Activated CD4-positive, alpha-beta memory T cell treated with anti-CD3 and anti-CD28 coated beads for 36 hours (primary cell): Measurements from ENCODE around the gene CACNA2D2. TPM values are rescaled to one million over a fixed set of nuclear protein-coding genes. Genes with fewer than 3 reads are reported as not detected.

Source experiments
- CTCF ChIA-PET: fragments of 350-600 bp; sonication (Branson Sonifier 250); formaldehyde crosslinking; loops from one replicate; lab custom pipeline; 2021; ENCODE audit warnings: antibody characterized with exemption, inconsistent platforms; lab: Charles Lee
- POLR2A ChIA-PET: fragments of 350-600 bp; sonication (Branson Sonifier 250); formaldehyde crosslinking; loops from one replicate; lab custom pipeline; 2021; ENCODE audit warnings: antibody characterized with exemption; lab: Charles Lee
- DNase-seq: peaks from one replicate; pipeline ENCODE4 v3.0.0-alpha.2; 2020
- H3K27ac Mint-ChIP-seq: one replicate; pipeline ENCODE4 v1.8.0; 2021; ENCODE audit warnings: mixed read lengths
- H3K27me3 Mint-ChIP-seq: one replicate; pipeline ENCODE4 v1.8.0; 2021; ENCODE audit warnings: mixed read lengths
- H3K36me3 Mint-ChIP-seq: one replicate; pipeline ENCODE4 v1.8.0; 2021; ENCODE audit warnings: mixed read lengths
- H3K4me1 Mint-ChIP-seq: one replicate; pipeline ENCODE4 v1.8.0; 2021; ENCODE audit warnings: low read depth, mixed read lengths
- H3K4me3 Mint-ChIP-seq: one replicate; pipeline ENCODE4 v1.8.0; 2021; ENCODE audit warnings: mild to moderate bottlenecking, mixed read lengths
- H3K9me3 Mint-ChIP-seq: one replicate; pipeline ENCODE4 v1.8.0; 2021; ENCODE audit warnings: mixed read lengths
- intact Hi-C: fragments of 100-400 bp; cut with micrococcal nuclease; formaldehyde crosslinking; loops from one replicate; pipeline ENCODE4 v1.15.1; 2023
- total RNA-seq, 2 experiments: library from RNA; stranded (reverse); gene quantifications; one replicate each; pipeline ENCODE4 v1.2.3, GENCODE V29; 2021

The CACNA2D2 gene
- total RNA-seq, 2 experiments from 2014 or later = 0.63 to 0.69 TPM

GRCh38 chr3:50341996-50342650 is 161.3 kb downstream of the CACNA2D2 start:
- H3K4me1 Mint-ChIP-seq = peaks cover 27% of the 10 kb centered on the region
- ChIA-PET POLR2A (interaction anchor here (0.8 kb wide), 1 partner anchor 9 kb away, joined by 3 read pairs; the partner anchor contains the start of genes CYB561D2 and NPRL2), CTCF (interaction anchor here (1.1 kb wide), 1 partner anchor 21 kb away, joined by 5 read pairs; no protein-coding TSS in a partner anchor)
- no peak overlapping the region for H3K27ac Mint-ChIP-seq
- DNase-seq = no peak
- intact Hi-C loops = loop anchor here (5.0 kb wide), 1 partner anchor 260 kb away; no protein-coding TSS in a partner anchor
- H3K27me3 Mint-ChIP-seq = no peaks in the 10 kb centered on the region
- peaks cover 22% of the 10 kb centered on the region for H3K36me3 Mint-ChIP-seq
- H3K9me3 Mint-ChIP-seq = no peaks in the 10 kb centered on the region
- H3K4me3 Mint-ChIP-seq = peak overlapping the region; percentile 97

DNA sequence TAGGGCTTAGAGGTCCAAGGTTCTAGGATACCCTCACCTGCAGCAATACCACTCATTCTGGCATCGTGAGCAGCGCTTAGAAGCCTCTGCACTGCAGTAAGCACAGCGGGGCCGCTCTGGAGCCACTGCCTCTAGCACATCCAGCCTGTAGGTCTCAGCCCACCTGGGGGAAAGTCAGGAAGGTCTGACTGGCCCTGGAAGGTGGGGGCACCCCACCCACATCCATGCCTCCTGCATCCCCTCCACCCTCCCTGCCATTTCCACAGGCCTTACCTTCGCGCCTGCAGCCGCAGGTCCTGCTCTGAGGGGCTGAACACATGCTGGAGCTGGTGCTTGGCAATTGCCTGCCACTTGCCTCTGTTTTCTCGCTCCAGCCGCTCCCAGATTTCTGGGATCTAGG is 161.9 kb downstream of the CACNA2D2 start:
- peak overlapping the region; percentile 97 for H3K4me3 Mint-ChIP-seq
- DNase-seq = peak; percentile 31
- CTCF ChIA-PET = interaction anchor here (0.9 to 1.7 kb wide), 3 partner anchors 12 to 49 kb away, joined by 3 to 7 read pairs (median 4); partner anchors contain the start of gene IFRD2

GRCh38 chr3:50340448-50341329 is 162.7 kb downstream of the CACNA2D2 start, which contains the start of gene RASSF1:
Gene RASSF1, minus strand, starts transcription at chr3:50340836. Its CDS starts 31 bp downstream, at chr3:50340805.
- ChIA-PET CTCF (interaction anchor here (0.9 to 1.7 kb wide), 5 partner anchors 8 to 48 kb away, joined by 3 to 7 read pairs (median 4); partner anchors contain the start of genes CYB561D2, IFRD2 and NPRL2), POLR2A (interaction anchor here (0.6 to 6.5 kb wide), 10 partner anchors 8 to 1716 kb away, joined by 3 to 93 read pairs (median 6); partner anchors contain the start of genes CYB561D2, DUSP7, HYAL3 and NAA80)
- Mint-ChIP-seq H3K27me3 (no peaks in the 10 kb centered on the region), H3K27ac (peak within 1 kb of the TSS; percentile 92), H3K4me1 (peaks cover 30% of the 10 kb centered on the region), H3K9me3 (no peaks in the 10 kb centered on the region), H3K4me3 (peak within 1 kb of the TSS; percentile 97), H3K36me3 (peaks cover 31% of the 10 kb centered on the region)
- intact Hi-C loops = loop anchor here (5.0 kb wide), 1 partner anchor 262 kb away; no protein-coding TSS in a partner anchor
- peak; percentile 83 for DNase-seq

More for the DNA sequence above, 161.9 kb downstream of the CACNA2D2 start:
- peaks cover 24% of the 10 kb centered on the region for H3K36me3 Mint-ChIP-seq
- POLR2A ChIA-PET = interaction anchor here (0.6 to 6.5 kb wide), 6 partner anchors 7 to 264 kb away, joined by 3 to 93 read pairs (median 6); partner anchors contain the start of genes CYB561D2, HYAL3, NAA80 and NPRL2
- intact Hi-C loops = loop anchor here (5.0 kb wide), 1 partner anchor 261 kb away; no protein-coding TSS in a partner anchor
- H3K9me3 Mint-ChIP-seq = no peaks in the 10 kb centered on the region
- no peaks in the 10 kb centered on the region for H3K27me3 Mint-ChIP-seq
- peaks cover 27% of the 10 kb centered on the region for H3K4me1 Mint-ChIP-seq
- peak overlapping the region; percentile 92 for H3K27ac Mint-ChIP-seq

GRCh38 chr3:50340147-50340447 is 163.3 kb downstream of the CACNA2D2 start:
- CTCF ChIA-PET = interaction anchor here (0.9 to 1.7 kb wide), 4 partner anchors 9 to 14 kb away, joined by 3 to 7 read pairs (median 4); partner anchors contain the start of genes CYB561D2 and NPRL2
- POLR2A ChIA-PET = interaction anchor here (0.7 to 6.5 kb wide), 7 partner anchors 9 to 1717 kb away, joined by 3 to 93 read pairs (median 7); partner anchors contain the start of genes CYB561D2, DUSP7, HYAL3 and NAA80
- Mint-ChIP-seq H3K4me1 (peaks cover 36% of the 10 kb centered on the region), H3K27ac (peak overlapping the region; percentile 92), H3K27me3 (no peaks in the 10 kb centered on the region), H3K4me3 (peak overlapping the region; percentile 97), H3K9me3 (no peaks in the 10 kb centered on the region), H3K36me3 (peaks cover 36% of the 10 kb centered on the region)
- intact Hi-C loops = loop anchor here (5.0 kb wide), 1 partner anchor 262 kb away; no protein-coding TSS in a partner anchor
- DNase-seq = no peak

DNA sequence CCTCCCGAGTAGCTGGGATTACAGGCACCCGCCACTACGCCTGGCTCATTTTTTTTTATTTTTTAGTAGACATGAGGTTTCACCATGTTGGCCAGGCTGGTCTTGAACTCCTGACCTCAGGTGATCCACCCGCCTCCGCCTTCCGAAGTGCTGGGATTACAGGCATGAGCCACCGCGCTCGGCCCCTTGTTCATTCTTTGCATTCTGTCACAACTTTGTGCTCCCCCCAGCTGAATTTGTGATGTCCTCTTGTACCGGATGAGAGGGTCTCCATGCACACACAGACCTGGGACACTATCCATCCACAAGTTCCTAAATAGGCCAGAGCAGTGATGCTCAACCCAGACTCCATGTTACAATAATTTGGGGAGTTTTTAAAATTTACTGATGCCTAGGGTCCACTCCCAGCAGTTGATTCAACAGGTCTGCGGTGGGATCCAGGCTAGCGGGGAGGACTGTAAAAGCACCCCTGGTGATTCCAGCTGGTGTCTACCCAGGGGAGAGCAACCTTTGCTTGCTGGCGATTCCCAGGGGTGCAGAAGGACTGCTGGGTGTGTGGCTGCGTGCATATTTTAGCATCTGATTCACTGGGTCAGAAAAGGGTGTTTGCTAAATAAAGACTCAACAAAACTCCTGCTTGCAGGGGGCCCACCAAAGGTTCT is 163.8 kb downstream of the CACNA2D2 start:
- ChIA-PET POLR2A (interaction anchor here (0.7 to 6.5 kb wide), 8 partner anchors 9 to 1717 kb away, joined by 3 to 93 read pairs (median 12); partner anchors contain the start of genes CYB561D2, DUSP7, HEMK1 and HYAL3), CTCF (interaction anchor here (1.7 to 4.2 kb wide), 3 partner anchors 9 to 14 kb away, joined by 7 to 39 read pairs (median 16); partner anchors contain the start of genes CYB561D2 and NPRL2)
- Mint-ChIP-seq H3K9me3 (no peaks in the 10 kb centered on the region), H3K4me3 (peak overlapping the region; percentile 97), H3K36me3 (peaks cover 36% of the 10 kb centered on the region), H3K27ac (peak overlapping the region; percentile 92), H3K27me3 (no peaks in the 10 kb centered on the region), H3K4me1 (peaks cover 39% of the 10 kb centered on the region)
- intact Hi-C loops = loop anchor here (5.0 kb wide), 1 partner anchor 263 kb away; no protein-coding TSS in a partner anchor
- DNase-seq = no peak

- Mint-ChIP-seq H3K27ac (peak overlapping the region; percentile 92), H3K27me3 (no peaks in the 10 kb centered on the region), H3K4me1 (peaks cover 45% of the 10 kb centered on the region), H3K4me3 (peak overlapping the region; percentile 97), H3K9me3 (no peaks in the 10 kb centered on the region), H3K36me3 (peaks cover 43% of the 10 kb centered on the region)
- ChIA-PET POLR2A (interaction anchor here (0.7 to 6.5 kb wide), 6 partner anchors 10 to 276 kb away, joined by 5 to 93 read pairs (median 16); partner anchors contain the start of genes CYB561D2, HEMK1, IFRD2 and NPRL2), CTCF (interaction anchor here (0.6 to 4.2 kb wide), 5 partner anchors 10 to 233 kb away, joined by 3 to 39 read pairs (median 6); partner anchors contain the start of genes CYB561D2 and NPRL2)
- intact Hi-C loops = no loop called here
- no peak for DNase-seq
Observed at GRCh38 chr3:50338965-50339364, 164.5 kb downstream of the CACNA2D2 start.

DNA sequence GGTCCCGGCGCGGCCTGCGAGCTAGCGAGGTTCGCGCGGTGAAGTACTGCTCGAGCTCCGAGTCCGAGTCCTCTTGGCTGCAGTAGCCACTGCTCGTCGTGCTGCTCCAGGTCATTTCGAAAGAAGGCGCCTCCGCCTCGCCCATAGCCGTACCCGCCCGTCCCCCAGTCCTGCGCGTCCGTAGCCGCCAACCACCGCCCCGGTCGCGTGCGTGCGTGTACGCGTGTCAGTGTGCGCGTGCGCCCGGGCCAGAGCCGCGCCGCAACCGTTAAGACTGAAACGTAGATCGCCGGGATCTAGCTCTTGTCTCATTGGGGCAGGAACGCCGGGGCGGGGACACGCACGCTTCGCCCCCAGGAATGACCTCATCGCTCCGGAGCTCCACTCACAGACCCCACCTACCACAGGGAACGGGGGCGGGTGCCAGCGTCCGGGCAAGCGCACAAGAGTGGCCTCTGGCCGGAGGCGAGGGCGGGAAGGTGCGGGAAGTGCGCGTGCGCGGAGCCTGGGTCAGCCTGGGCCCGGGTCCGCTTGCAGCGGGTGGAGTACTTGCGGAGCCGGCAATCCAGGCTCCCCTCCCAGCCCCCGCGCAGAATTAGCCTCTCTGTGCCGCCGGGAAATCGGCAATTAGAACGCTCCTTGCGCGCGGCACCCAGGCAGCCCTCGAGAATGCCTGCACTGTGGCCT is 166.1 kb downstream of the CACNA2D2 start:
- Mint-ChIP-seq H3K36me3 (peaks cover 46% of the 10 kb centered on the region), H3K4me1 (peaks cover 57% of the 10 kb centered on the region), H3K4me3 (peak overlapping the region; percentile 97), H3K27ac (peak overlapping the region; percentile 92), H3K27me3 (no peaks in the 10 kb centered on the region), H3K9me3 (no peaks in the 10 kb centered on the region)
- DNase-seq = peak; percentile 99
- intact Hi-C loops = loop anchor here (1.0 to 2.0 kb wide), 6 partner anchors 9 to 103 kb away; partner anchors contain the start of genes CYB561D2, HYAL3, NAA80 and NPRL2
- POLR2A ChIA-PET = interaction anchor here (0.6 to 6.5 kb wide), 25 partner anchors 9 to 614 kb away, joined by 3 to 93 read pairs (median 4); partner anchors contain the start of genes CYB561D2, GMPPB, GNAI2 and HEMK1
- CTCF ChIA-PET = interaction anchor here (0.6 to 4.2 kb wide), 10 partner anchors 9 to 247 kb away, joined by 3 to 39 read pairs (median 10); partner anchors contain the start of genes CYB561D2, HYAL2, HYAL3 and NAA80

GRCh38 chr3:50336452-50337174 is 166.8 kb downstream of the CACNA2D2 start:
- ChIA-PET CTCF (interaction anchor here (0.6 to 4.2 kb wide), 11 partner anchors 8 to 273 kb away, joined by 3 to 39 read pairs (median 12); partner anchors contain the start of genes CYB561D2, HYAL2, HYAL3 and NAA80), POLR2A (interaction anchor here (0.6 to 6.5 kb wide), 22 partner anchors 9 to 613 kb away, joined by 3 to 93 read pairs (median 4); partner anchors contain the start of genes CYB561D2, GMPPB, GNAI2 and HEMK1)
- Mint-ChIP-seq H3K4me1 (peaks cover 57% of the 10 kb centered on the region), H3K4me3 (peak overlapping the region; percentile 97), H3K9me3 (no peaks in the 10 kb centered on the region), H3K27ac (peak overlapping the region; percentile 92), H3K36me3 (peaks cover 51% of the 10 kb centered on the region), H3K27me3 (no peaks in the 10 kb centered on the region)
- intact Hi-C loops = loop anchor here (1.0 to 2.0 kb wide), 6 partner anchors 8 to 102 kb away; partner anchors contain the start of genes CYB561D2, HYAL3, NAA80 and NPRL2
- DNase-seq = peak; percentile 75
